GM10266 (cell line): ENCODE results near the gene MON1A.

Source experiments
- DNase-seq: peaks from one replicate; pipeline ENCODE4 v3.0.0; 2012; ENCODE audit errors: extremely low spot score
- CTCF ChIP-seq: IDR thresholded peaks from 2 replicates; pipeline ENCODE4 v1.5.1; 2012; ENCODE audit warnings: mild to moderate bottlenecking, low read depth; ENCODE audit not compliant: control insufficient read depth, insufficient read depth; ENCODE audit errors: missing control alignments

MON1A gene

DNA sequence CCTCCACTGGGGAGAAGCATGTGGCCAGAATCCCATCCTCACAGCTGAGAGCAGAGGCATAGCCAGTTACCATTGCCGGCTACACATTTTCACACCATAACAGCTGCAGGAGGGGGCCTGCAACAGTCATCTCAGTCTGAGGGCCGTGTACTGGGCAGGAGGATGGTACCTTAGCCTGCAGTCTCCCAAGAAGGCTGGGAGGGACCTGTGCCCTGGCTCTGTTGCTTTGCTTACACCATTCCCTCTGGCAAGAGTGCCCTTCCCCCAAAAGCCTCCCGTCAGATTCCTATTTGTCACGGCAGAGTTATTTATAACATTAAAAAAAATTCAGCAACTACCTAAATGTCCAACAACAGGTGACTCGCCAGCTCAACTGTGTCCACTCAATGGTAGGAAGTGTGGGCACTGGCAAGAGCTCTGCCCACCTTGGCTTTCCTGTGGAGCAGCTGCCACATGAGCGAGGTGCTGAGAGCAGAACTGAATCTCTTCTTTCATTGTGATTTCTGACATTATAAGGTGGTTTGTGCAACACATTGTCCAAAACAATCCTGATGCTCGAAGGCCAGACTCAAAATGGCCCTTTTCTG is 64.3 kb downstream of the MON1A start:
- no peak for DNase-seq
- no peak for TF ChIP-seq CTCF

DNA sequence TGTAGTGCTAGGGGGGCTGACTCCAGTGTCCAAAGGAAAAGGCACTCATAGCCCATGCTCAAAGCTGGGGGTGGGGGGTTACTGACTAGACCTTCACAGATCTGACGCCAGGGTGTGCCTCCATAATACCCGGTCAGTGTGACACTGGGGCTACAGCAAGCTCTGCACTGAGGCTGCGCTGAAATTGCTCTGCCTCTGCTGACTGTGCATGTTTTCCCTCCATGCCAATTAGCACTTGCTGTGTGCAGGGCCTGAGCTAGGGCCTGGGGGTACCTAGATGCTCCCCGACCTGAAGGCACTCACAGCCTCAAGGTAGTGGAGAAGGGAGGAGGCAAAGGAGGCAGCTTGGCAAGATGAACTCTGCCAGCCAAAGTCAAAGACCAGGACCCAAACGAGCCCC is 65.1 kb downstream of the MON1A start:
- DNase-seq: no peak
- no peak for TF ChIP-seq CTCF

GRCh38 chr3:49859576-49860305 is 69.9 kb downstream of the MON1A start:
- TF ChIP-seq CTCF: no peak
- no peak for DNase-seq
